ENCODE data around the gene XPNPEP2. TPM values are rescaled to one million over a fixed set of nuclear protein-coding genes. Genes with fewer than 3 reads are reported as not detected.
A peak's percentile ranks its signal among the peaks of the same experiment; 100 is the strongest.

Gene XPNPEP2
- total and polyA plus RNA-seq, 9 donors = 3.0 to 12.9 (median 4.7) TPM

DNA sequence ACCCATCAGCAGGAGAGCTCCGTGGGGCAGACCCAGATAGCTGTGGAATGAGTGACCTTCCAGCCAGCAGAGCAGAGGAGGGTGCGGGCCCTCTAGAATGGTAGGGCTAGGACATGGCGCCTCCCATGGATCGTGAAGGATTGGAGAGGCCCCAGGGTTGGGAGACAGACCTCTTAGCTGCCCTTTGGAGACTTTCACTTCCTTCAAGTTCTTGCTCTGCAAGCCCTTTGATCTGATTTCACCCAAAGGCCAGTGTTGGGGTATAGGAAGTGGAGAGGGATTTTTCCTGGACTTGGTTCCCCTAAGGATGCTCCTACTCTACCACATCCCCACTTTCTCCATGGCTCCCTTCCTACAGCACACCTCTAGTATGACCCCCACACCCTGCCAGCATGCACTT lies 43.9 kb downstream of the XPNPEP2 start:
- no peak overlapping the region for H3K27ac ChIP-seq (ENCODE audit: low read length)
- peaks cover 7% of the 10 kb centered on the region for H3K4me1 ChIP-seq (ENCODE audit: control insufficient read depth, insufficient read depth, low read length)
- 58% methylated on average over 2 of the region's 4 CpGs for WGBS (ENCODE audit: insufficient coverage)

DNA sequence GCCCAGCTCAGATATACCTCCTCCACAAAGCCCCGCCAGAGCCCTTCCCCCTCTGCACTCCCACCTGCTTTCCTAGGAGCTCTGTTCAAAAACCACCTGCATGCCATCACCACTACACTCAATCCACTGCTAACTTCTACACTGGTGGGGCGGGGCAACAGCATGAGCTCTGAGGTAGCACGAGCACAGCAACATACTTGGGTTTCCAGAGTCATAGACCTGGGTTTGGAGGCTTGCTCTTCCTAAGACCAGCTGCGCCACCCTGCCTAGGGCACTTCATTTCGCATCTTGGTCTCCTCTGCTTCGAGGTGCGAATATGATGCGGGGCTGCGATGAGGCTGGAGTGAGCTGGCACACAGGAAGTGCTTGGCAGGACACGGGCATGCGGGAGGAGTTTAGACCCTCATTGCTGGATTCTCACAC lies 44.5 kb downstream of the XPNPEP2 start:
- Histone ChIP-seq H3K27ac (ENCODE audit: low read length) (no peak overlapping the region), H3K36me3 (ENCODE audit: control insufficient read depth, insufficient read depth, low read length) (no peaks in the 10 kb centered on the region), H3K27me3 (ENCODE audit: control insufficient read depth, insufficient read depth, low read length) (peaks cover 28% of the 10 kb centered on the region), H3K4me1 (ENCODE audit: control insufficient read depth, insufficient read depth, low read length) (peaks cover 7% of the 10 kb centered on the region), H3K9me3 (replicated peaks; ENCODE audit: control insufficient read depth, low read depth, low read length) (no peaks in the 10 kb centered on the region), H3K4me3 (ENCODE audit: low read length) (no peak overlapping the region)
- 81% methylated on average over 8 of the region's 11 CpGs for WGBS (ENCODE audit: insufficient coverage)
- DNase-seq = no peak

More for the DNA sequence above, 43.9 kb downstream of the XPNPEP2 start:
- DNase-seq = no peak
- peaks cover 30% of the 10 kb centered on the region for H3K27me3 ChIP-seq (ENCODE audit: control insufficient read depth, insufficient read depth, low read length)
- no peaks in the 10 kb centered on the region for H3K9me3 ChIP-seq (replicated peaks; ENCODE audit: control insufficient read depth, low read depth, low read length)
- no peak overlapping the region for H3K4me3 ChIP-seq (ENCODE audit: low read length)
- no peaks in the 10 kb centered on the region for H3K36me3 ChIP-seq (ENCODE audit: control insufficient read depth, insufficient read depth, low read length)

- Histone ChIP-seq H3K4me3 (ENCODE audit: low read length) (no peak overlapping the region), H3K27ac (ENCODE audit: low read length) (no peak overlapping the region), H3K27me3 (ENCODE audit: control insufficient read depth, insufficient read depth, low read length) (peaks cover 27% of the 10 kb centered on the region), H3K9me3 (replicated peaks; ENCODE audit: control insufficient read depth, low read depth, low read length) (no peaks in the 10 kb centered on the region), H3K36me3 (ENCODE audit: control insufficient read depth, insufficient read depth, low read length) (no peaks in the 10 kb centered on the region), H3K4me1 (ENCODE audit: control insufficient read depth, insufficient read depth, low read length) (peaks cover 7% of the 10 kb centered on the region)
- 49% methylated on average over 3 of the region's 7 CpGs for WGBS (ENCODE audit: insufficient coverage)
- no peak for DNase-seq
Measured at GRCh38 chrX:129784371-129784770, 45.6 kb downstream of the XPNPEP2 start.

- no peak for DNase-seq
- Histone ChIP-seq H3K4me3 (ENCODE audit: low read length) (no peak overlapping the region), H3K27ac (ENCODE audit: low read length) (no peak overlapping the region), H3K4me1 (ENCODE audit: control insufficient read depth, insufficient read depth, low read length) (peaks cover 7% of the 10 kb centered on the region), H3K27me3 (ENCODE audit: control insufficient read depth, insufficient read depth, low read length) (peaks cover 29% of the 10 kb centered on the region), H3K9me3 (replicated peaks; ENCODE audit: control insufficient read depth, low read depth, low read length) (no peaks in the 10 kb centered on the region), H3K36me3 (ENCODE audit: control insufficient read depth, insufficient read depth, low read length) (no peaks in the 10 kb centered on the region)
- 74% methylated on average over 5 of the region's 11 CpGs for WGBS (ENCODE audit: insufficient coverage)
Measured at GRCh38 chrX:129785160-129785947, 46.6 kb downstream of the XPNPEP2 start.

GRCh38 chrX:129786210-129786651 lies 47.5 kb downstream of the XPNPEP2 start:
- H3K4me3 ChIP-seq (ENCODE audit: low read length) = no peak overlapping the region
- WGBS (ENCODE audit: insufficient coverage) = no CpG with 5 or more reads among the region's 3 CpGs
- H3K27me3 ChIP-seq (ENCODE audit: control insufficient read depth, insufficient read depth, low read length) = peaks cover 28% of the 10 kb centered on the region
- no peaks in the 10 kb centered on the region for H3K9me3 ChIP-seq (replicated peaks; ENCODE audit: control insufficient read depth, low read depth, low read length)
- peaks cover 7% of the 10 kb centered on the region for H3K4me1 ChIP-seq (ENCODE audit: control insufficient read depth, insufficient read depth, low read length)
- H3K27ac ChIP-seq (ENCODE audit: low read length) = no peak overlapping the region
- peak; percentile 21 for DNase-seq
- no peaks in the 10 kb centered on the region for H3K36me3 ChIP-seq (ENCODE audit: control insufficient read depth, insufficient read depth, low read length)

- Histone ChIP-seq H3K36me3 (ENCODE audit: control insufficient read depth, insufficient read depth, low read length) (no peaks in the 10 kb centered on the region), H3K27ac (ENCODE audit: low read length) (no peak overlapping the region), H3K9me3 (replicated peaks; ENCODE audit: control insufficient read depth, low read depth, low read length) (no peaks in the 10 kb centered on the region), H3K27me3 (ENCODE audit: control insufficient read depth, insufficient read depth, low read length) (peaks cover 29% of the 10 kb centered on the region), H3K4me1 (ENCODE audit: control insufficient read depth, insufficient read depth, low read length) (peaks cover 7% of the 10 kb centered on the region), H3K4me3 (ENCODE audit: low read length) (no peak overlapping the region)
- 79% methylated on average over 3 of the region's 11 CpGs for WGBS (ENCODE audit: insufficient coverage)
- no peak for DNase-seq
Measured at GRCh38 chrX:129787336-129788055, 48.7 kb downstream of the XPNPEP2 start.

- Histone ChIP-seq H3K27me3 (ENCODE audit: control insufficient read depth, insufficient read depth, low read length) (peaks cover 19% of the 10 kb centered on the region), H3K4me1 (ENCODE audit: control insufficient read depth, insufficient read depth, low read length) (peaks cover 9% of the 10 kb centered on the region), H3K9me3 (replicated peaks; ENCODE audit: control insufficient read depth, low read depth, low read length) (no peaks in the 10 kb centered on the region), H3K4me3 (ENCODE audit: low read length) (no peak overlapping the region), H3K27ac (ENCODE audit: low read length) (no peak overlapping the region), H3K36me3 (ENCODE audit: control insufficient read depth, insufficient read depth, low read length) (no peaks in the 10 kb centered on the region)
- 73% methylated on average over 5 of the region's 6 CpGs for WGBS (ENCODE audit: insufficient coverage)
- DNase-seq = no peak
Measured at GRCh38 chrX:129788527-129788926, 49.7 kb downstream of the XPNPEP2 start.

GRCh38 chrX:129790146-129790545 lies 51.4 kb downstream of the XPNPEP2 start:
- H3K27me3 ChIP-seq (ENCODE audit: control insufficient read depth, insufficient read depth, low read length) = peaks cover 16% of the 10 kb centered on the region
- 80% methylated on average over 1 of the region's 3 CpGs for WGBS (ENCODE audit: insufficient coverage)
- no peaks in the 10 kb centered on the region for H3K36me3 ChIP-seq (ENCODE audit: control insufficient read depth, insufficient read depth, low read length)
- peaks cover 13% of the 10 kb centered on the region for H3K4me1 ChIP-seq (ENCODE audit: control insufficient read depth, insufficient read depth, low read length)
- H3K9me3 ChIP-seq (replicated peaks; ENCODE audit: control insufficient read depth, low read depth, low read length) = no peaks in the 10 kb centered on the region
- no peak overlapping the region for H3K27ac ChIP-seq (ENCODE audit: low read length)
- no peak overlapping the region for H3K4me3 ChIP-seq (ENCODE audit: low read length)
- DNase-seq = no peak

GRCh38 chrX:129790808-129791207 lies 52.0 kb downstream of the XPNPEP2 start:
- Histone ChIP-seq H3K9me3 (replicated peaks; ENCODE audit: control insufficient read depth, low read depth, low read length) (no peaks in the 10 kb centered on the region), H3K36me3 (ENCODE audit: control insufficient read depth, insufficient read depth, low read length) (no peaks in the 10 kb centered on the region)
- WGBS (ENCODE audit: insufficient coverage) = 73% methylated on average over 3 of the region's 9 CpGs

DNA sequence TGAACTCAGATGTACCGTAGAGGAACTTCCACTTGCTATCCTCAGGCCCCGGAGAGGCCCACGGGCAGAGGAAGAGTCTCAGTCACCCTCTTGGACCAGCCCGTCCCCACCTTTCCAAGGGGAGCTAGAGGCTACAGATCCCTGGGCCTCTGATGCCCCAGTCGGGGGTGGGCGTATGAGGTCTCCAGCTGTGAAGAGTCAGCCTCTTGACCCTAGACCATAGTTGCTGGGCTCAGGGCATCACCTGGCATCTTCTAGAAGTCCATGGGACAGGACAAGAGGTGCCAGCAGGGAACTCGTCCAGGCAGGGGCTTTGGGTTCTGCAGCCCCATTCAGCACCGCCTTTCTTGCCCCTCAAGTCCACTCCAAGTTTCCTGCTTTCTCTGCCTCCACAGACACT lies 52.6 kb downstream of the XPNPEP2 start:
- Histone ChIP-seq H3K27me3 (ENCODE audit: control insufficient read depth, insufficient read depth, low read length) (peaks cover 15% of the 10 kb centered on the region), H3K9me3 (replicated peaks; ENCODE audit: control insufficient read depth, low read depth, low read length) (no peaks in the 10 kb centered on the region), H3K27ac (ENCODE audit: low read length) (no peak overlapping the region), H3K36me3 (ENCODE audit: control insufficient read depth, insufficient read depth, low read length) (no peaks in the 10 kb centered on the region), H3K4me3 (ENCODE audit: low read length) (no peak overlapping the region), H3K4me1 (ENCODE audit: control insufficient read depth, insufficient read depth, low read length) (peaks cover 7% of the 10 kb centered on the region)
- DNase-seq = no peak
- 79% methylated on average over 6 of the region's 8 CpGs for WGBS (ENCODE audit: insufficient coverage)

More at GRCh38 chrX:129790808-129791207, 52.0 kb downstream of the XPNPEP2 start:
- H3K27ac ChIP-seq (ENCODE audit: low read length) = no peak overlapping the region
- DNase-seq = no peak
- H3K4me3 ChIP-seq (ENCODE audit: low read length) = no peak overlapping the region
- peaks cover 15% of the 10 kb centered on the region for H3K27me3 ChIP-seq (ENCODE audit: control insufficient read depth, insufficient read depth, low read length)
- peaks cover 7% of the 10 kb centered on the region for H3K4me1 ChIP-seq (ENCODE audit: control insufficient read depth, insufficient read depth, low read length)

All from muscle of leg (tissue), 11 donors.